GM12878 (cell line): Measurements from ENCODE around the gene ZNF385C. TPM values are rescaled to one million over a fixed set of nuclear protein-coding genes. Genes with fewer than 3 reads are reported as not detected.

Experiments
- ATAC-seq: fragments of 200-7000 bp; cut with Tn5 transposase; 3 replicates; pipeline ENCODE4 v1.9.1; 2020; ENCODE audit warnings: mild to moderate bottlenecking, moderate library complexity
- BruUV-seq: library from RNA; stranded (reverse); fragments of 400-500 nt; replicated peaks from 2 replicates; lab custom pipeline; 2021; lab: Mats Ljungman, UMichigan
- CTCF ChIA-PET: fragments of 300-600 bp; sonication (Branson Sonifier 250); formaldehyde crosslinking; extraction: SDS; loops from one replicate; lab custom pipeline; 2021; ENCODE audit warnings: inconsistent platforms; lab: Yijun Ruan, JAX
- POLR2A ChIA-PET: fragments of 350-600 bp; formaldehyde crosslinking; extraction: SDS; loops from one replicate; lab custom pipeline; 2021; ENCODE audit warnings: inconsistent platforms; lab: Charles Lee
- RAD21 ChIA-PET: fragments of 300-600 bp; sonication (Branson Sonifier 250); formaldehyde crosslinking; loops from one replicate; lab custom pipeline; 2023; ENCODE audit warnings: antibody characterized with exemption; ENCODE audit not compliant: unreplicated experiment; lab: Charles Lee
- SMC1A ChIA-PET: fragments of 300-600 bp; sonication (Branson Sonifier 250); formaldehyde crosslinking; loops from one replicate; lab custom pipeline; 2023; ENCODE audit not compliant: unreplicated experiment, uncharacterized antibody; lab: Charles Lee
- DNase-seq: peaks from one replicate; pipeline ENCODE4 v3.0.0-alpha.2; 2011; ENCODE audit warnings: low read depth, low spot score
- FAIRE-seq: peaks from 3 replicates; lab custom pipeline; 2011; peaks lifted over from hg19 to GRCh38; lab: Jason Lieb, UNC
- H2AFZ ChIP-seq: 2 replicates; pipeline ENCODE4 v1.6.0; 2011; ENCODE audit warnings: low read depth, low read length, control low read depth; ENCODE audit not compliant: control insufficient read depth
- H3K27ac ChIP-seq: 2 replicates; pipeline ENCODE4 v1.5.1; 2011; ENCODE audit warnings: control low read depth; ENCODE audit not compliant: control insufficient read depth, insufficient read depth
- H3K27me3 ChIP-seq, 2 experiments: replicated peaks in 1 of 2; 2 replicates each; pipeline versions ENCODE4 v1.6.0 to v1.6.1; 2011; ENCODE audit warnings: low read length in 1 of 2; ENCODE audit not compliant: control insufficient read depth in 2 of 2, insufficient read depth in 2 of 2
- H3K36me3 ChIP-seq, 2 experiments: 2 replicates each; pipeline ENCODE4 v1.5.1; 2011; ENCODE audit warnings: low read length in 1 of 2; ENCODE audit not compliant: control insufficient read depth in 2 of 2, insufficient read depth in 2 of 2
- H3K4me1 ChIP-seq: 2 replicates; pipeline ENCODE4 v1.6.1; 2011; ENCODE audit warnings: mild to moderate bottlenecking, low read length, moderate library complexity, mixed read lengths; ENCODE audit not compliant: control insufficient read depth, insufficient read depth
- H3K4me2 ChIP-seq: 2 replicates; pipeline ENCODE4 v1.6.0; 2011; ENCODE audit warnings: control low read depth; ENCODE audit not compliant: control insufficient read depth, insufficient read depth
- H3K4me3 ChIP-seq: fragments of 200-600 bp; sonication (generic); 2 replicates; pipeline ENCODE4 v1.5.1; 2016
- H3K79me2 ChIP-seq: 2 replicates; pipeline ENCODE4 v1.6.0; 2011; ENCODE audit warnings: low read length; ENCODE audit not compliant: control insufficient read depth, insufficient read depth
- H3K9ac ChIP-seq: 2 replicates; pipeline ENCODE4 v1.8.0; 2011; ENCODE audit warnings: low read length, control low read depth, mixed read lengths; ENCODE audit not compliant: control insufficient read depth, insufficient read depth
- H3K9me3 ChIP-seq: replicated peaks from 3 replicates; pipeline ENCODE4 v1.5.1; 2011; ENCODE audit warnings: mild to moderate bottlenecking, low read length; ENCODE audit not compliant: control insufficient read depth, insufficient read depth
- H4K20me1 ChIP-seq: 2 replicates; pipeline ENCODE4 v1.6.0; 2011; ENCODE audit not compliant: control insufficient read depth, insufficient read depth
- ASH2L ChIP-seq: fragments of 300-600, 200-600 bp; sonication (generic); IDR thresholded peaks from 2 replicates; pipeline ENCODE4 v1.6.1; 2017; ENCODE audit warnings: low read depth, mild to moderate bottlenecking, borderline replicate concordance
- BCL3 ChIP-seq: IDR thresholded peaks from 2 replicates; pipeline ENCODE4 v1.6.1; 2011; ENCODE audit warnings: borderline replicate concordance, low read depth, mild to moderate bottlenecking, moderate library complexity, low read length; ENCODE audit not compliant: insufficient read depth, poor library complexity, severe bottlenecking
- CBFB ChIP-seq: IDR thresholded peaks from 2 replicates; pipeline ENCODE4 v1.6.1; 2016; ENCODE audit warnings: antibody characterized with exemption, low read depth
- CBX5 ChIP-seq: sonication (generic); IDR thresholded peaks from 2 replicates; pipeline ENCODE4 v1.6.1; 2016; ENCODE audit warnings: low read depth, moderate library complexity, mild to moderate bottlenecking, inconsistent platforms
- CHD4 ChIP-seq: fragments of 200-600 bp; sonication (generic); IDR thresholded peaks from 2 replicates; pipeline ENCODE4 v1.6.1; 2016; ENCODE audit warnings: mild to moderate bottlenecking
- CREB1 ChIP-seq: IDR thresholded peaks from 2 replicates; pipeline ENCODE4 v1.6.1; 2012; ENCODE audit warnings: low read depth, mild to moderate bottlenecking, inconsistent platforms
- DPF2 ChIP-seq: fragments of 450-650 bp; IDR thresholded peaks from 2 replicates; pipeline ENCODE4 v1.6.1; 2017; ENCODE audit warnings: mild to moderate bottlenecking
- EP300 ChIP-seq, 2 experiments: fragments of 150-350 bp in 1 of 2; IDR thresholded peaks; 2 replicates each; pipeline ENCODE4 v1.6.1; 2011 to 2012; ENCODE audit warnings: low read depth in 2 of 2, low read length in 2 of 2, borderline replicate concordance in 1 of 2, improper control_type of control experiment in 1 of 2, inconsistent platforms in 1 of 2; ENCODE audit not compliant: control insufficient read depth in 1 of 2
- GATAD2B ChIP-seq: fragments of 450-650 bp; conservative IDR thresholded peaks from 2 replicates; pipeline ENCODE4 v1.6.1; 2017; ENCODE audit warnings: low read depth, mild to moderate bottlenecking, moderate library complexity
- SMAD1 ChIP-seq: fragments of 450-650 bp; IDR thresholded peaks from 2 replicates; pipeline ENCODE4 v1.6.1; 2018; ENCODE audit warnings: mild to moderate bottlenecking, low read depth; ENCODE audit not compliant: partially characterized antibody
- SPI1 ChIP-seq: IDR thresholded peaks from 2 replicates; pipeline ENCODE4 v1.6.1; 2011; ENCODE audit warnings: low read depth, mild to moderate bottlenecking, low read length, moderate library complexity, borderline replicate concordance; ENCODE audit not compliant: insufficient read depth
- WGBS: methylation state at CpG from one replicate; pipeline ENCODE4 v1.1.6; 2016; ENCODE audit warnings: low lambda C conversion rate; ENCODE audit not compliant: insufficient replicate concordance, insufficient coverage; ENCODE audit errors: missing lambda C conversion rate; 5-methylcytosine and 5-hydroxymethylcytosine counted together
- in situ Hi-C: fragments of 300-500 bp; cut with MboI; formaldehyde crosslinking; loops from 9 replicates; pipeline ENCODE4 v1.14.3; 2018; ENCODE audit warnings: mixed read lengths
- intact Hi-C: fragments of 100-400 bp; cut with micrococcal nuclease; formaldehyde crosslinking; loops from one replicate; pipeline ENCODE4 v1.14.2; 2022; ENCODE audit not compliant: unreplicated experiment
- polyA plus RNA-seq, 11 experiments: library from polyadenylated mRNA; depleted of rRNA in 4 of 11; unstranded in 6 of 11; stranded (reverse) in 5 of 11; fragments of >200 nt; fragmentation: Nextera tagmentation in 4 of 11; fragmentation: Illumina TruSeq in 1 of 11; extraction: Ambion mirVana in 4 of 11; extraction: Trizol in 1 of 11; gene quantifications; 1 replicate in 1 of 11; 2 replicates in 10 of 11; pipeline versions ENCODE4 v1.2.1 to v1.2.3, GENCODE V29; 2011 to 2016; ENCODE audit warnings: inconsistent platforms in 2 of 11, missing spikeins in 2 of 11, low read depth in 1 of 11
- total RNA-seq, 4 experiments: library from RNA; depleted of rRNA in 3 of 4; stranded (reverse); fragments of >200 nt in 3 of 4; fragmentation: Illumina TruSeq in 1 of 4; extraction: Trizol in 1 of 4; gene quantifications; 2 replicates each; pipeline versions ENCODE4 v1.2.1 to v1.2.3, GENCODE V29; 2013 to 2021

The ZNF385C gene
- total and polyA plus RNA-seq, 10 of the 15 experiments (the other 5 are each of a cell fraction or from before 2014, with no cell fraction given) = 0.06 to 0.20 (median 0.07) TPM; not detected in 5

- TF ChIP-seq BCL3 = no peak
- TF ChIP-seq SMAD1 = no peak
Measured at GRCh38 chr17:42025191-42025579, 73.1 kb downstream of the ZNF385C start (continued).

DNA sequence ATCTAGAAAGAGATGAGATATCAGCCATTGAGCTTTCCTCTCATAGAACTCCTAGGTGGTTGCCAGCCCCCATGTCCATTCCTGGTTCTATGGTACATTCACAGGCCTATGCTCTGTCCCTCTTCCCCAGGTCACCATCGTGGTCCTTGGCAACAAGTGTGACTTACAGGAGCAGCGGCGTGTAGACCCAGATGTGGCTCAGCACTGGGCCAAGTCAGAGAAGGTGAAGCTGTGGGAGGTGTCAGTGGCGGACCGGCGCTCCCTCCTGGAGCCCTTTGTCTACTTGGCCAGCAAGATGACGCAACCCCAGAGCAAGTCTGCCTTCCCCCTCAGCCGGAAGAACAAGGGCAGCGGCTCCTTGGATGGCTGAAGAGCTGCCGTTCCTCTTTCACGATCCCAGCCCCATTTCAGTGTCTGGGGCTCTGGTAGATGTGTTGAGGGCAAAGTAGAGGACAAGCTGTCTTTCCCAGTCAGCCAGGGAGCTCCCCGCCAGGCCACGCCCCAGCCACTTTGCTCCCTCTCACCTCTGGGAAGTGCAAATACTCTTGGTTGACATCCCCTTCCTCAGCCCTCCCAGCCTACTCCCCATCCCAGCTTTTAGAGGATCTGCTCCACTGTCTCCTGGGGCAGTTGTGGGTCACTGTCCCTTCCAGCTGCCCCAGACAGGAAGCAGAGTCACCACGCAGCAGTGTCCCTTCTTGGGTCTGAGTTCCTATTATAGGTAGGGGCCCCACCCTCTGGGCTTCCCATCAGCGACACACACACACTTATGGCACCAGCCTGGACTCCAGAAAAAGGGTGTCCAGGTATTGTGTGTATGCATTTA lies 74.5 kb downstream of the ZNF385C start:
- no peaks in the 10 kb centered on the region for H3K27me3 ChIP-seq
- ChIA-PET CTCF (interaction anchor here (0.6 to 10.1 kb wide), 17 partner anchors 7 to 1281 kb away, joined by 3 to 83 read pairs (median 8); partner anchors contain the start of genes CNP, DHX58, DNAJC7 and KCNH4), POLR2A (interaction anchor here (0.7 to 1.1 kb wide), 3 partner anchors 83 to 110 kb away, joined by 3 to 5 read pairs (median 3); no protein-coding TSS in a partner anchor), SMC1A (interaction anchor here (0.9 to 1.8 kb wide), 7 partner anchors 9 to 379 kb away, joined by 3 to 8 read pairs (median 4); no protein-coding TSS in a partner anchor), RAD21 (interaction anchor here (0.7 to 2.9 kb wide), 6 partner anchors 8 to 92 kb away, joined by 3 to 17 read pairs (median 5); no protein-coding TSS in a partner anchor)
- no TSS peak for BruUV-seq
- H3K36me3 ChIP-seq = peaks cover 0 to 13% of the 10 kb centered on the region in 2 experiments; a peak in 2 of 4 replicates
- H3K4me1 ChIP-seq = peaks cover 20% of the 10 kb centered on the region
- intact Hi-C loops (no loop called here), in situ Hi-C loops (loop anchor here (5.0 to 25.0 kb wide), 2 partner anchors 89 to 1189 kb away; partner anchors contain the start of genes DHX58 and TMEM106A)
- ATAC-seq (no peak), DNase-seq (no peak), FAIRE-seq (no peak)
- TF ChIP-seq CBX5 (no peak), SPI1 (no peak), CREB1 (no peak), CHD4 (no peak), ASH2L (no peak), CBFB (no peak), DPF2 (no peak), GATAD2B (0 out of 2 replicates have a peak, but pooled peaks have one; percentile 0), EP300 (IDR thresholded peaks at IDR 0.05; ENCODE audit: borderline replicate concordance in 1 of 2, control insufficient read depth in 1 of 2, low read depth in 2 of 2, low read length in 2 of 2) (no peak)
- H2AFZ ChIP-seq = no peak overlapping the region
- 88% methylated on average over 15 of the region's 15 CpGs for WGBS
- no peaks in the 10 kb centered on the region for H3K9me3 ChIP-seq
- H3K4me3 ChIP-seq = no peak overlapping the region
- H3K27ac ChIP-seq = peak overlapping the region; percentile 58
- no peak overlapping the region for H3K9ac ChIP-seq
- H3K4me2 ChIP-seq = no peak overlapping the region
- H3K79me2 ChIP-seq = peaks cover 16% of the 10 kb centered on the region
- H4K20me1 ChIP-seq = no peaks in the 10 kb centered on the region
